Ovary (tissue), 9 donors: ENCODE measurements around the gene PGAM2. TPM values are rescaled to one million over a fixed set of nuclear protein-coding genes. Genes with fewer than 3 reads are reported as not detected.

Source experiments
- DNase-seq, 5 donors: peaks; one replicate each; pipeline ENCODE4 v3.0.0-alpha.2; 2019 to 2020
- H3K27ac ChIP-seq, 2 donors: fragments of 200-600 bp; one replicate each; pipeline versions ENCODE4 v1.5.1 to v1.8.0; 2019 to 2022
- H3K27me3 ChIP-seq: fragments of 200-600 bp; one replicate; pipeline ENCODE4 v1.8.0; 2022
- H3K36me3 ChIP-seq: fragments of 200-600 bp; sonication (generic); one replicate; pipeline ENCODE4 v1.5.1; 2019
- H3K4me1 ChIP-seq: one replicate; pipeline ENCODE4 v1.8.1; 2013; ENCODE audit warnings: mild to moderate bottlenecking, moderate library complexity; ENCODE audit not compliant: insufficient read depth
- H3K4me3 ChIP-seq: fragments of 200-600 bp; sonication (generic); one replicate; pipeline ENCODE4 v1.5.1; 2017
- H3K9me3 ChIP-seq, 2 donors: fragments of 200-600 bp in 1 of 2; sonication (generic) in 1 of 2; one replicate each; pipeline versions ENCODE4 v1.5.1 to v1.8.1; 2013 to 2019; ENCODE audit warnings: mild to moderate bottlenecking in 1 of 2, moderate library complexity in 1 of 2
- EP300 ChIP-seq: sonication (generic); formaldehyde crosslinking; IDR thresholded peaks from one replicate; pipeline ENCODE4 v1.6.1; 2017; ENCODE audit warnings: antibody characterized with exemption
- POLR2A ChIP-seq: fragments of 450-650 bp; IDR thresholded peaks from one replicate; pipeline ENCODE4 v1.6.1; 2017; ENCODE audit warnings: antibody characterized with exemption, mild to moderate bottlenecking, moderate library complexity
- WGBS, 3 donors: extraction: QIAGEN DNeasy Blood & Tissue Kit in 1 of 3; methylation state at CpG; one replicate each; pipeline versions ENCODE4 v1.1.5 to v1.1.7; 2013 to 2017; 5-methylcytosine and 5-hydroxymethylcytosine counted together
- intact Hi-C, 4 donors: fragments of 100-400 bp; cut with DNase I; formaldehyde crosslinking; loops; one replicate each; pipeline versions ENCODE4 v1.11.0 to v1.15.1; 2022 to 2023
- polyA plus RNA-seq, 2 donors: library from polyadenylated mRNA; stranded (reverse); fragments of 200-250 nt in 1 of 2; fragments of 350-450 nt in 1 of 2; fragmentation: Illumina TruSeq in 1 of 2; extraction: RNeasy Lipid Tissue Mini Kit (QIAGEN cat#74804) in 1 of 2; gene quantifications; one replicate each; pipeline ENCODE4 v1.2.3, GENCODE V29; 2013 to 2014
- total RNA-seq, 7 donors: library from RNA; depleted of rRNA in 2 of 7; stranded (reverse); fragments of >200 nt in 2 of 7; fragmentation: NEBNext Ultra II Directional in 3 of 7; extraction: Animal tissue kit (Norgen Biotek cat#: 25700) in 3 of 7; gene quantifications; one replicate each; pipeline versions ENCODE4 v1.1.0 to v1.2.4, GENCODE V29; 2016 to 2023
- TF ChIP-seq, protein P1 (sequence below), 3 donors: fragments of 450-650 bp in 2 of 3; fragments of 200-600 bp in 1 of 3; IDR thresholded peaks; one replicate each; pipeline versions ENCODE4 v1.5.1 to v1.8.0; 2016 to 2022; ENCODE audit warnings: antibody characterized with exemption in 3 of 3, mild to moderate bottlenecking in 1 of 3
- donor health status: DM: no; HTN: no; CAD: no; lungs with moderate emphysema.
- donor health status: DM: no; HTN: no; CAD: no.
- donor health status: Bipolar disorder and iron deficiency.
- donor health status: DM: yes; HTN: yes; CAD: no.
- donor health status: DM: no; HTN: no; CAD: no.
- donor health status: DM: yes; HTN: yes; CAD: no.

The PGAM2 gene
- total and polyA plus RNA-seq, 9 donors: 0.40 to 3.2 (median 1.7) TPM; not detected in 2

DNA sequence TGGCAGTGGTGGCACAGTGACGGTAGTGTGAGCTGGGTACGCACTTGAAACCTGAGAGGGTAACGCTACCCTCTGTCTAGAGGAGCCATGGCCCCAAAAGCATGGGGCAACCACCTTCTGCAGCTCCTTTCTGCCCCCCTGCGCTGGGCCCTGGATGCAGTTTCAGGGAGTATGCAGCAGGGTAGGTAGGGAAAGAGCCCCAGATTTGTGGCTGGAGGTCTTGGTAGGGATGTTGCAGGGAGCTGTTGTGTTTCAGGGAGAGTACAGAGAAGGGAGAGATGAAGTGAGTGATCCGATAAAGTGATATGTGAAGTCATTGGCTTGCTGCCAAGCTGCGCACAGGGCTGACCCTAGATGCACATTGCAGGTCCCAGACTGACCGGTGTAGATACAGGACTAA is 2.7 kb upstream of the PGAM2 start:
- DNase-seq: peak in 2 of 5 donors; percentile 21 to 28
- H3K9me3 ChIP-seq: no peaks in the 10 kb centered on the region
- H3K4me3 ChIP-seq: no peak overlapping the region
- WGBS, 3 donors: 62 to 63% (median 62%) methylated on average over 7 of the region's 7 CpGs
- H3K27ac ChIP-seq: no peak overlapping the region
- TF ChIP-seq EP300 (no peak), POLR2A (no peak)
- TF ChIP-seq, protein P1, sequence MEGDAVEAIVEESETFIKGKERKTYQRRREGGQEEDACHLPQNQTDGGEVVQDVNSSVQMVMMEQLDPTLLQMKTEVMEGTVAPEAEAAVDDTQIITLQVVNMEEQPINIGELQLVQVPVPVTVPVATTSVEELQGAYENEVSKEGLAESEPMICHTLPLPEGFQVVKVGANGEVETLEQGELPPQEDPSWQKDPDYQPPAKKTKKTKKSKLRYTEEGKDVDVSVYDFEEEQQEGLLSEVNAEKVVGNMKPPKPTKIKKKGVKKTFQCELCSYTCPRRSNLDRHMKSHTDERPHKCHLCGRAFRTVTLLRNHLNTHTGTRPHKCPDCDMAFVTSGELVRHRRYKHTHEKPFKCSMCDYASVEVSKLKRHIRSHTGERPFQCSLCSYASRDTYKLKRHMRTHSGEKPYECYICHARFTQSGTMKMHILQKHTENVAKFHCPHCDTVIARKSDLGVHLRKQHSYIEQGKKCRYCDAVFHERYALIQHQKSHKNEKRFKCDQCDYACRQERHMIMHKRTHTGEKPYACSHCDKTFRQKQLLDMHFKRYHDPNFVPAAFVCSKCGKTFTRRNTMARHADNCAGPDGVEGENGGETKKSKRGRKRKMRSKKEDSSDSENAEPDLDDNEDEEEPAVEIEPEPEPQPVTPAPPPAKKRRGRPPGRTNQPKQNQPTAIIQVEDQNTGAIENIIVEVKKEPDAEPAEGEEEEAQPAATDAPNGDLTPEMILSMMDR (IDR thresholded peaks at IDR 0.05): no peak
- H3K4me1 ChIP-seq: peaks cover 12% of the 10 kb centered on the region
- no peaks in the 10 kb centered on the region for H3K27me3 ChIP-seq
- intact Hi-C loops: no loop called here
- no peaks in the 10 kb centered on the region for H3K36me3 ChIP-seq

DNA sequence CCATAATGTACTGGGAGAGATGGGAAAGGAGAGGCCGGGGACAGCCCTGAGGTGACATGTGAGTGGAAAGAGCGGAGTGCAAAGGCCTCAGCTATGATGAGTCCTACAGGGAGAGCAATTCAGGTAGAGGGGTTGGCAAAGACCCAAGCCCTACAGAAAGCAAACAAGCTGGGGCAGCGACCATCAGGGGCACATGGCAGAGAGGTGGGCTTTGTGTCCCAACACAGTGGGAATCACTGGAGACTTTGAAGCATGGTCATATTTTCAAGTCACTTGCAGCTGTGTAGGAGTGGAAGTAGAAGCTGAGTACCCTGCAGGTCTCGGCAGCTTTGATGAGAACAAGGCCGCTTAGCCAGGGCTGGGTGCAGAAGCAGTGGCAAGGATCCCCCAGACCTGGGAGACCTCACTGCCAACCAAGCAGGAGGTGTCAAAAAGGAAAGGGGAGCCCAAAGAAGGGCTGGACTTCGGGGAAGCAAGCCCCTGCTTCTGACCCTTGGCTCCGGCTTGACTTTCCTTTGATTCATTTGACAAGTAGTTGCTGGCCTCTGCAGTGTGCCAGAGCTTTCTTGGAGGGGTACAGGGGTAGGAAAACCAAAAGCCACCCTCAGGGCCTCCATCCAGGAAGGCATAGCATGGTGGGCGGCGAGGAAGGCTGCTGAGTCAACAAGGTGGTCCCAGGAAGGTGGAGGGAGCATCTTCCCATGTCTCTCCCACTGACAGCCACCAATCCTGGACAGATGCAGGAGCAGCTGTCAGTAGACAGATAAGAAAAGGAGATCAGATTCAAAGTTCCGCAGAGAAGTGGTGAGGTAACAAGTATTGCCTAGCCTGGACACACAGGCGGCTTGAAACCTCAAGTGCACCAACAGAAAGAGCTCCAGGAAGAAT is 1.9 kb upstream of the PGAM2 start:
- Histone ChIP-seq H3K27ac (no peak overlapping the region), H3K9me3 (no peaks in the 10 kb centered on the region), H3K36me3 (no peaks in the 10 kb centered on the region), H3K4me3 (no peak overlapping the region), H3K4me1 (peaks cover 15% of the 10 kb centered on the region), H3K27me3 (no peaks in the 10 kb centered on the region)
- no peak for TF ChIP-seq EP300
- no peak for TF ChIP-seq POLR2A
- TF ChIP-seq, protein P1 (IDR thresholded peaks at IDR 0.05): no peak
- WGBS, 3 donors: 66 to 79% (median 70%) methylated on average over 11 of the region's 11 CpGs
- intact Hi-C loops: no loop called here
- DNase-seq: peak in 2 of 5 donors; percentile 18 to 30

DNA sequence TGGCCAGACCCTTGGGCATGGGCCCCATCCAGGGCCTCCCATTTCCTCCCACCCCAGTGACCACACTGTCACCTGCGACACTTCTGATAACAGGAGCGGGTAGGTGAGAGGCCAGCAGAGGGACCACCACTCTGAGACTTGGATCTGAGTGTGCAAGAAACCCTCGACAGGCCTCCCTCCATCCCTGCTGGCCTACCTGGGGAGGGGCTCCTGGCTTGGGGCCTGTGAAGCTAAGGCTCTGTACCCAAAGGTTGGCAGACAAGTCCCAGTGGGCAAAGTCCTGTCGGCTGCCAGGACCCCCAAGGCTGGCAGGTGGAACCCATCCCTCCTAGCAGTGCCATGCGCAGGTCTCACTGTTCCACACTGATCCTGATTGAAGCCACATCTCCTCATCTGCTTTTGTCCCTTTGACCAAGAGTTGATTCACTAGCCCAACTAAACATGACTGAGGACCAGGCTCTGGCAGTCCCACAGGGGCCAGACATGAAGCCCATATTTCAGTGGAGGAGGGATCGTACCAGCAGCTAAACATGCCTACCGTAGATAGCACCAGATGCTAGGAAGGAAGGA is 1.2 kb upstream of the PGAM2 start:
- Histone ChIP-seq H3K27ac (no peak overlapping the region), H3K4me3 (no peak overlapping the region), H3K27me3 (no peaks in the 10 kb centered on the region), H3K36me3 (no peaks in the 10 kb centered on the region), H3K4me1 (peaks cover 15% of the 10 kb centered on the region), H3K9me3 (no peaks in the 10 kb centered on the region)
- intact Hi-C loops: no loop called here
- 56 to 79% (median 68%) methylated on average over 7 of the region's 7 CpGs for WGBS, 3 donors
- DNase-seq: peak in 2 of 5 donors; percentile 29 to 42
- TF ChIP-seq, protein P1 (IDR thresholded peaks at IDR 0.05): no peak
- TF ChIP-seq EP300 (no peak), POLR2A (no peak)

DNA sequence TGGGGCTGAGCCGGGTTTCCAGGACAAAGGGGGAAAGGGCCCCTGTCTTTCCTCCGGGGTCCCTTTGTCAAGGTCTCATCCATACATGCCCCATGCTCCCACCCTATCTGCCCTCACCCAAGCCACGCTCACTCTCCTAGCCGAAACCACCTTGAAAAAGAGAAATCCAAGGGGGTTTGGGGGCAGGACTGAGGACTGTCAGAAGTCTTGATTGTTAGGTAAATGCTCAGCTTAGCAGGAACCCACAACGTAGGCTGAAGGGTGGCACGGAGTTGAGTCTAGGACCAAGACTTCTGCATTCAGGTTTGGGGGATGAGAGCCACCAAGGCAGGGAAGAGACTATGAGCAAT is 719 bp upstream of the PGAM2 start:
- no peak overlapping the region for H3K27ac ChIP-seq
- no peak overlapping the region for H3K4me3 ChIP-seq
- H3K9me3 ChIP-seq: no peaks in the 10 kb centered on the region
- TF ChIP-seq POLR2A: no peak
- TF ChIP-seq EP300: no peak
- TF ChIP-seq, protein P1 (IDR thresholded peaks at IDR 0.05): no peak
- intact Hi-C loops: no loop called here
- 22 to 45% (median 42%) methylated on average over 6 of the region's 6 CpGs for WGBS, 3 donors
- no peaks in the 10 kb centered on the region for H3K36me3 ChIP-seq
- H3K4me1 ChIP-seq: peaks cover 15% of the 10 kb centered on the region
- DNase-seq: peak in 1 of 5 donors; percentile 4
- no peaks in the 10 kb centered on the region for H3K27me3 ChIP-seq
